IMR-90 (cell line): ENCODE results near the gene LRP1B. TPM values are rescaled to one million over a fixed set of nuclear protein-coding genes. Genes with fewer than 3 reads are reported as not detected.

Experiments
- ATAC-seq: fragments of 200-7000 bp; cut with Tn5 transposase; 2 replicates; pipeline ENCODE4 v1.9.1; 2020; ENCODE audit warnings: low read depth, mild to moderate bottlenecking, moderate library complexity
- BruUV-seq: library from RNA; stranded (reverse); fragments of 400-500 nt; replicated peaks from 2 replicates; lab custom pipeline; 2021; lab: Mats Ljungman, UMichigan
- CTCF ChIA-PET: fragments of 300-600 bp; formaldehyde crosslinking; extraction: SDS; loops from one replicate; lab custom pipeline; 2021; ENCODE audit warnings: antibody characterized with exemption; lab: Yijun Ruan, JAX
- POLR2A ChIA-PET: fragments of 300-600 bp; sonication (Branson Sonifier 250); formaldehyde crosslinking; loops from one replicate; lab custom pipeline; 2022; ENCODE audit warnings: antibody characterized with exemption; ENCODE audit not compliant: unreplicated experiment; lab: Charles Lee
- DNase-seq: peaks from one replicate; pipeline ENCODE4 v3.0.0; 2013
- H2AFZ ChIP-seq: replicated peaks from 2 replicates; pipeline ENCODE3; 2013; ENCODE audit warnings: low read length, mild to moderate bottlenecking; ENCODE audit not compliant: poor library complexity
- H2AK5ac ChIP-seq: 2 replicates; pipeline ENCODE4 v1.6.1; 2013; ENCODE audit warnings: low read depth, low read length, inconsistent platforms
- H2AK9ac ChIP-seq: replicated peaks from 2 replicates; pipeline ENCODE3; 2013; ENCODE audit warnings: mild to moderate bottlenecking, low read depth, low read length, moderate library complexity; ENCODE audit not compliant: poor library complexity
- H2BK120ac ChIP-seq: 2 replicates; pipeline ENCODE4 v1.6.1; 2013; ENCODE audit warnings: low read depth, low read length, inconsistent platforms
- H2BK15ac ChIP-seq: 3 replicates; pipeline ENCODE4 v1.6.1; 2013; ENCODE audit warnings: low read depth, low read length, inconsistent platforms
- H2BK20ac ChIP-seq: 2 replicates; pipeline ENCODE4 v1.6.1; 2013; ENCODE audit warnings: low read depth, mild to moderate bottlenecking, inconsistent platforms, low read length, moderate library complexity
- H2BK5ac ChIP-seq: 2 replicates; pipeline ENCODE4 v1.6.1; 2013; ENCODE audit warnings: mild to moderate bottlenecking, low read depth, low read length, inconsistent platforms; ENCODE audit not compliant: poor library complexity, severe bottlenecking
- H3K14ac ChIP-seq: replicated peaks from 2 replicates; pipeline ENCODE4 v1.6.1; 2013; ENCODE audit warnings: low read depth, low read length, inconsistent platforms
- H3K18ac ChIP-seq: 2 replicates; pipeline ENCODE4 v1.6.1; 2013; ENCODE audit warnings: low read depth, low read length, control low read depth
- H3K23ac ChIP-seq: 2 replicates; pipeline ENCODE4 v1.6.1; 2013; ENCODE audit warnings: low read depth, low read length, inconsistent platforms
- H3K27ac ChIP-seq: 2 replicates; pipeline ENCODE4 v1.5.1; 2013; ENCODE audit warnings: mild to moderate bottlenecking, control low read depth, low read length; ENCODE audit not compliant: insufficient read depth
- H3K27me3 ChIP-seq: 2 replicates; pipeline ENCODE4 v1.6.1; 2013; ENCODE audit warnings: low read length; ENCODE audit not compliant: control insufficient read depth, insufficient read depth
- H3K36me3 ChIP-seq: 2 replicates; pipeline ENCODE4 v1.6.1; 2013; ENCODE audit warnings: low read length, mixed read lengths; ENCODE audit not compliant: control insufficient read depth, insufficient read depth
- H3K4ac ChIP-seq: 2 replicates; pipeline ENCODE4 v1.6.1; 2013; ENCODE audit warnings: low read depth, low read length, inconsistent platforms
- H3K4me1 ChIP-seq: 2 replicates; pipeline ENCODE4 v1.6.1; 2013; ENCODE audit warnings: low read length, mixed read lengths; ENCODE audit not compliant: control insufficient read depth, insufficient read depth
- H3K4me2 ChIP-seq: 2 replicates; pipeline ENCODE4 v1.6.1; 2013; ENCODE audit warnings: low read depth, mild to moderate bottlenecking, control low read depth, low read length, moderate library complexity
- H3K4me3 ChIP-seq: 2 replicates; pipeline ENCODE4 v1.5.1; 2013; ENCODE audit warnings: low read depth, mild to moderate bottlenecking, control low read depth, low read length, moderate library complexity; ENCODE audit not compliant: insufficient read depth
- H3K56ac ChIP-seq: 2 replicates; pipeline ENCODE4 v1.6.1; 2013; ENCODE audit warnings: low read length, inconsistent platforms; ENCODE audit not compliant: insufficient read depth; ENCODE audit errors: extremely low read depth
- H3K79me1 ChIP-seq, 2 experiments: 2 replicates each; pipeline ENCODE4 v1.6.1; 2013; ENCODE audit warnings: low read length in 2 of 2, inconsistent platforms in 1 of 2, low read depth in 1 of 2
- H3K9ac ChIP-seq: 2 replicates; pipeline ENCODE4 v1.6.1; 2013; ENCODE audit warnings: low read depth, low read length, control low read depth
- H3K9me1 ChIP-seq: 2 replicates; pipeline ENCODE4 v1.6.1; 2013; ENCODE audit warnings: low read length, inconsistent platforms; ENCODE audit not compliant: insufficient read depth
- H3K9me3 ChIP-seq: 2 replicates; pipeline ENCODE4 v1.6.1; 2013; ENCODE audit warnings: low read length; ENCODE audit not compliant: control insufficient read depth, insufficient read depth
- H4K20me1 ChIP-seq: 2 replicates; pipeline ENCODE4 v1.6.1; 2013; ENCODE audit warnings: low read length, inconsistent platforms; ENCODE audit not compliant: insufficient read depth
- H4K5ac ChIP-seq: 2 replicates; pipeline ENCODE4 v1.6.1; 2013; ENCODE audit warnings: mild to moderate bottlenecking, low read depth, low read length, control low read depth
- H4K8ac ChIP-seq, 2 experiments: 2 replicates each; pipeline ENCODE4 v1.6.1; 2013; ENCODE audit warnings: low read depth in 2 of 2, low read length in 2 of 2, control low read depth in 1 of 2, inconsistent platforms in 1 of 2
- H4K91ac ChIP-seq: 2 replicates; pipeline ENCODE4 v1.6.1; 2013; ENCODE audit warnings: low read depth, low read length, inconsistent platforms; ENCODE audit not compliant: insufficient read depth
- CEBPB ChIP-seq: IDR thresholded peaks from 2 replicates; pipeline ENCODE4 v1.6.1; 2012; ENCODE audit warnings: low read depth, low read length, improper control_type of control experiment
- CHD1 ChIP-seq: IDR thresholded peaks from 2 replicates; pipeline ENCODE4 v1.6.1; 2012; ENCODE audit warnings: low read depth, low read length, improper control_type of control experiment
- POLR2A ChIP-seq: IDR thresholded peaks from 2 replicates; pipeline ENCODE4 v1.6.1; 2012; ENCODE audit warnings: mild to moderate bottlenecking, low read depth, low read length
- RCOR1 ChIP-seq: IDR thresholded peaks from 2 replicates; pipeline ENCODE4 v1.6.1; 2012; ENCODE audit warnings: mild to moderate bottlenecking, low read length, improper control_type of control experiment; ENCODE audit not compliant: insufficient replicate concordance
- RFX5 ChIP-seq: IDR thresholded peaks from 2 replicates; pipeline ENCODE4 v1.8.0; 2012; ENCODE audit warnings: low read depth, mild to moderate bottlenecking, low read length, moderate library complexity
- SMC3 ChIP-seq: fragments of 150-350 bp; IDR thresholded peaks from 2 replicates; pipeline ENCODE4 v1.6.1; 2016; ENCODE audit warnings: low read depth, mild to moderate bottlenecking, antibody characterized with exemption, low read length, moderate library complexity
- WGBS, 2 experiments: methylation state at CpG; one replicate each; pipeline versions ENCODE4 v1.1.5 to v1.1.7; 2013; ENCODE audit warnings: missing lambda C conversion rate in 2 of 2; ENCODE audit not compliant: insufficient read length in 1 of 2; ENCODE audit errors: extremely low coverage in 2 of 2; 5-methylcytosine and 5-hydroxymethylcytosine counted together
- dilution Hi-C: fragments of 300-500 bp; cut with HindIII; formaldehyde crosslinking; loops from one replicate; pipeline ENCODE4 v1.14.3; 2018; ENCODE audit warnings: low sequenced_read_pairs; ENCODE audit not compliant: unreplicated experiment
- in situ Hi-C: fragments of 300-500 bp; cut with MboI; formaldehyde crosslinking; loops from 3 replicates; pipeline ENCODE4 v1.14.3; 2019; ENCODE audit warnings: low sequenced_read_pairs, inconsistent platforms, mixed read lengths
- intact Hi-C: fragments of 100-400 bp; cut with micrococcal nuclease; formaldehyde crosslinking; loops from 2 replicates; pipeline ENCODE4 v1.10.0; 2022
- polyA plus RNA-seq, 3 experiments: library from polyadenylated mRNA; depleted of rRNA; stranded (reverse); fragments of >200 nt; gene quantifications; 2 replicates each; pipeline ENCODE4 v1.2.3, GENCODE V29; 2012; ENCODE audit warnings: low replicate concordance in 1 of 3
- total RNA-seq: library from RNA; depleted of rRNA; stranded (reverse); fragments of >200 nt; gene quantifications from 2 replicates; pipeline ENCODE4 v1.2.3, GENCODE V29; 2012
- TF ChIP-seq, protein P1 (sequence below): fragments of 150-350 bp; IDR thresholded peaks from 2 replicates; pipeline ENCODE4 v1.6.1; 2016; ENCODE audit warnings: low read depth, mild to moderate bottlenecking, low read length, moderate library complexity, borderline replicate concordance
- TF ChIP-seq, protein P2 (sequence below): fragments of 150-350 bp; IDR thresholded peaks from 2 replicates; pipeline ENCODE4 v1.6.1; 2017; ENCODE audit warnings: mild to moderate bottlenecking, antibody characterized with exemption, low read length, low read depth

LRP1B gene
- total and polyA plus RNA-seq, 2 of the 4 experiments (the other 2 are of a cell fraction), result under 0.01 to 0.02 TPM

DNA sequence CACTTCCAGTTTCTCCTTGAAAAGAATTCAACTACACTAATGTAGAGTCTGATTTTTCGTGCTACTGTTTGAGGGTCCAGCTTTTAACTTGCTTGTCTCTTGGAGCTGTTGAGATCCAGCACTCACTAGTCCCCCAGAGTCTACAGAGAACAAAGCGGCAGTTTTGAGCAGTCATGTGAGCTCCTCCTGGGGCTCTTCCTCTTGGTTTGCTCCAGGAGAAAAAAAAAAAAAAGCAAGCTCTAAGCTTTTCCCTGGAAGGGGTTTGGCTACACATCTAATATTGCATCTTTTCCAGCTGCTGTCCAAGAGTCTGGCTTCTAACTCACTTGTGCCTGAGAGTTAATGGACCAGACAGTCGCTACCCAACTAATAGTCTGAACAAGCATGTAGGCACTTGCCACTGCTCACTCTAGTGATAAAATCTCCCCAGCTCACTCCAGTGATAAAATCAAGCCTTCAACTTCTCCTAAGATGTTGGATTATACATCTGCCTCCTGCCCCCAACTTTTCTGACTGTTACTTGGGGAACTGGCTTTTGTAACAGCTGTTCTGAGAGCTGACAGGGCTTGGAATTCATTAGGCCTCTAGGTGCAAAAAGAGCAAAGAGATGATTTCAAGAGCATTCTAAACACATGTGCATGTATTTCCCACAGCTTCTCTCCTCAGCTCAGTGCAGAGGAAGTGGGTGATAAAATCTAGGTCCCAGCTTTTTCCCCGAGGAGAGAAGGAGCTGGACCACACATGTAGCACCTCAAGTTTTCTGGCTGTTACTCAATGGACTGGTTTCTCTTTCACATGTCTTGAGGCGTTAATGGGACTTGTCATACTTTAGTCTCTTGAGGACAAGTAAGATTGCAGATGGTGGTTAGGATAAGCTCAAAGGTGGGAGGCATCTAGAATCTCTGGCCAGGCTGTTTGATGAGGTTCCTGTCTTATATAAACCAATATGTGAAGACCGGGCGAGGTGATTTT, 750.5 kb downstream of the LRP1B start:
- Histone ChIP-seq H4K8ac (no peak overlapping the region), H3K18ac (no peak overlapping the region), H3K9me3 (no peaks in the 10 kb centered on the region), H4K5ac (no peak overlapping the region), H3K4me2 (no peak overlapping the region), H2BK5ac (no peak overlapping the region), H3K79me1 (no peaks in the 10 kb centered on the region), H2BK20ac (no peak overlapping the region), H3K56ac (no peak overlapping the region), H2BK120ac (no peak overlapping the region), H3K4ac (no peak overlapping the region), H3K27ac (no peak overlapping the region), H2AFZ (no peak overlapping the region), H3K27me3 (no peaks in the 10 kb centered on the region), H3K4me1 (0 out of 2 replicates have a peak, but pooled peaks cover 1% of the 10 kb centered on the region), H2AK5ac (no peak overlapping the region), H3K36me3 (no peaks in the 10 kb centered on the region), H3K14ac (no peak overlapping the region), H4K91ac (no peak overlapping the region), H3K4me3 (no peak overlapping the region), H3K9me1 (no peaks in the 10 kb centered on the region), H3K23ac (no peak overlapping the region), H4K20me1 (no peaks in the 10 kb centered on the region), H2AK9ac (no peak overlapping the region), H3K9ac (no peak overlapping the region), H2BK15ac (no peak overlapping the region)
- ChIA-PET POLR2A (no interaction called here), CTCF (interaction anchor here (0.6 kb wide), 1 partner anchor 57 kb away, joined by 3 read pairs; no protein-coding TSS in a partner anchor)
- no TSS peak for BruUV-seq
- no CpG with 5 or more reads among the region's 7 CpGs for WGBS, 2 experiments
- in situ Hi-C loops (no loop called here), intact Hi-C loops (loop anchor here (2.0 kb wide), 1 partner anchor 37 kb away; no protein-coding TSS in a partner anchor), dilution Hi-C loops (no loop called here)
- DNase-seq, result no peak
- TF ChIP-seq CEBPB (no peak), POLR2A (no peak), RFX5 (no peak), SMC3 (no peak), RCOR1 (no peak), CHD1 (no peak)
- TF ChIP-seq, protein P1, sequence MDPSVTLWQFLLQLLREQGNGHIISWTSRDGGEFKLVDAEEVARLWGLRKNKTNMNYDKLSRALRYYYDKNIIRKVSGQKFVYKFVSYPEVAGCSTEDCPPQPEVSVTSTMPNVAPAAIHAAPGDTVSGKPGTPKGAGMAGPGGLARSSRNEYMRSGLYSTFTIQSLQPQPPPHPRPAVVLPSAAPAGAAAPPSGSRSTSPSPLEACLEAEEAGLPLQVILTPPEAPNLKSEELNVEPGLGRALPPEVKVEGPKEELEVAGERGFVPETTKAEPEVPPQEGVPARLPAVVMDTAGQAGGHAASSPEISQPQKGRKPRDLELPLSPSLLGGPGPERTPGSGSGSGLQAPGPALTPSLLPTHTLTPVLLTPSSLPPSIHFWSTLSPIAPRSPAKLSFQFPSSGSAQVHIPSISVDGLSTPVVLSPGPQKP, result no peak
- TF ChIP-seq, protein P2, sequence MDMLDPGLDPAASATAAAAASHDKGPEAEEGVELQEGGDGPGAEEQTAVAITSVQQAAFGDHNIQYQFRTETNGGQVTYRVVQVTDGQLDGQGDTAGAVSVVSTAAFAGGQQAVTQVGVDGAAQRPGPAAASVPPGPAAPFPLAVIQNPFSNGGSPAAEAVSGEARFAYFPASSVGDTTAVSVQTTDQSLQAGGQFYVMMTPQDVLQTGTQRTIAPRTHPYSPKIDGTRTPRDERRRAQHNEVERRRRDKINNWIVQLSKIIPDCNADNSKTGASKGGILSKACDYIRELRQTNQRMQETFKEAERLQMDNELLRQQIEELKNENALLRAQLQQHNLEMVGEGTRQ, result no peak
- no peak for ATAC-seq
